Parathyroid adenoma (tissue), 2 donors: Measurements from ENCODE around the gene OR52E5.

Source experiments
- H2AFZ ChIP-seq: fragments of 300-600 bp; sonication (generic); one replicate; pipeline ENCODE4 v1.7.0; 2017; ENCODE audit warnings: antibody characterized with exemption, mild to moderate bottlenecking
- H3K27ac ChIP-seq: fragments of 300-600 bp; sonication (generic); one replicate; pipeline ENCODE4 v1.7.0; 2017
- H3K27me3 ChIP-seq: fragments of 300-600 bp; sonication (generic); one replicate; pipeline ENCODE4 v1.7.0; 2017; ENCODE audit warnings: low read length; ENCODE audit not compliant: control insufficient read depth, insufficient read depth
- H3K36me3 ChIP-seq: fragments of 300-600 bp; sonication (generic); one replicate; pipeline ENCODE4 v1.7.0; 2017; ENCODE audit warnings: low read length; ENCODE audit not compliant: control insufficient read depth, insufficient read depth
- H3K4me1 ChIP-seq: fragments of 300-600 bp; sonication (generic); one replicate; pipeline ENCODE4 v1.7.0; 2017; ENCODE audit warnings: control low read depth
- H3K4me2 ChIP-seq: fragments of 300-600 bp; sonication (generic); one replicate; pipeline ENCODE4 v1.7.0; 2017; ENCODE audit warnings: low read length
- H3K4me3 ChIP-seq: fragments of 300-600 bp; sonication (generic); one replicate; pipeline ENCODE4 v1.7.0; 2017; ENCODE audit warnings: low read depth, low read length
- H3K79me2 ChIP-seq: fragments of 300-600 bp; sonication (generic); one replicate; pipeline ENCODE4 v1.7.0; 2017; ENCODE audit warnings: control low read depth
- H3K9ac ChIP-seq: fragments of 300-600 bp; sonication (generic); one replicate; pipeline ENCODE4 v1.7.0; 2017; ENCODE audit warnings: mild to moderate bottlenecking
- H3K9me3 ChIP-seq: fragments of 300-600 bp; sonication (generic); one replicate; pipeline ENCODE4 v1.7.0; 2017; ENCODE audit warnings: low read length; ENCODE audit not compliant: control insufficient read depth
- TF ChIP-seq, protein P1 (sequence below): fragments of 300-600 bp; sonication (generic); IDR thresholded peaks from one replicate; pipeline ENCODE4 v1.7.0; 2017; ENCODE audit warnings: antibody characterized with exemption, mild to moderate bottlenecking
- donor health status: primary hyperparathyroidism.

OR52E5 gene

DNA sequence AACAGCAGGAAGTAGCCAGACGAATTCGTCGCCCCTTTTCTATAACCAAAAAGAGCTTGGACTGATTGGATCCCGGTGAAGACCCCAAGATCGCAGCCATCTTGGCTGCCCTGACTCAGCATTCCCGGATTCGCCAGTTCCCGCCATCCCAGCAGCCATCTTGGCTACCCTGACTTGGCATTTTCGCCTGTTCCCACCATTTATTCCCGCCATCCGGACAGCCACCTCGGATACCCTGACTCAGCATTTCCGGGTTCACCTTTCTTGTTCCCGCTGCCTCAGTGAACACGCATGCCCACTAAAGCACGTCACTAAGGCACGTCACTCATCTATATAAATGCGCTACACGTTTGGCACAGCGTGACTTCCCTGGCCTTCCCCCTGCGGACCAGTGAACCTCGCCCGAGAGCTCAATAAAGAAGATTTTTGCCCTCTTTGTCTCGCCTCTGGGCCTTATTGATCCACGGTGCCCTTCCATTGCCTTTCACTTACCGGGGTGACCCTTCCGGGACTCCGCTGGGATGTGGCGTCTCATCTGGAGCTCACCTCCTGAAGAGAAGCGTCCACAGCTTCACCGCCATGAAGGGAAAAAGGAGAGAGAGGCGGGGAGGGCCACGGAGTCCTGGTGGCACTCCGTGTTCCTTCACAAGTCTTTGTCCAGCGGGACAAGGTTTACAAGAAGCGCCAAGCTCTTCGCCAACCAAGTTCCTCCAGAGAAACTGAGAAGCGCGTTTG is 45.0 kb downstream of the OR52E5 start:
- no peaks in the 10 kb centered on the region for H3K4me1 ChIP-seq
- no peak overlapping the region for H3K4me3 ChIP-seq
- no peak overlapping the region for H2AFZ ChIP-seq
- no peak overlapping the region for H3K4me2 ChIP-seq
- no peaks in the 10 kb centered on the region for H3K79me2 ChIP-seq
- H3K27ac ChIP-seq = no peak overlapping the region
- H3K9ac ChIP-seq = no peak overlapping the region
- H3K27me3 ChIP-seq = no peaks in the 10 kb centered on the region
- no peaks in the 10 kb centered on the region for H3K9me3 ChIP-seq
- TF ChIP-seq, protein P1, sequence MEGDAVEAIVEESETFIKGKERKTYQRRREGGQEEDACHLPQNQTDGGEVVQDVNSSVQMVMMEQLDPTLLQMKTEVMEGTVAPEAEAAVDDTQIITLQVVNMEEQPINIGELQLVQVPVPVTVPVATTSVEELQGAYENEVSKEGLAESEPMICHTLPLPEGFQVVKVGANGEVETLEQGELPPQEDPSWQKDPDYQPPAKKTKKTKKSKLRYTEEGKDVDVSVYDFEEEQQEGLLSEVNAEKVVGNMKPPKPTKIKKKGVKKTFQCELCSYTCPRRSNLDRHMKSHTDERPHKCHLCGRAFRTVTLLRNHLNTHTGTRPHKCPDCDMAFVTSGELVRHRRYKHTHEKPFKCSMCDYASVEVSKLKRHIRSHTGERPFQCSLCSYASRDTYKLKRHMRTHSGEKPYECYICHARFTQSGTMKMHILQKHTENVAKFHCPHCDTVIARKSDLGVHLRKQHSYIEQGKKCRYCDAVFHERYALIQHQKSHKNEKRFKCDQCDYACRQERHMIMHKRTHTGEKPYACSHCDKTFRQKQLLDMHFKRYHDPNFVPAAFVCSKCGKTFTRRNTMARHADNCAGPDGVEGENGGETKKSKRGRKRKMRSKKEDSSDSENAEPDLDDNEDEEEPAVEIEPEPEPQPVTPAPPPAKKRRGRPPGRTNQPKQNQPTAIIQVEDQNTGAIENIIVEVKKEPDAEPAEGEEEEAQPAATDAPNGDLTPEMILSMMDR = no peak
- no peaks in the 10 kb centered on the region for H3K36me3 ChIP-seq

DNA sequence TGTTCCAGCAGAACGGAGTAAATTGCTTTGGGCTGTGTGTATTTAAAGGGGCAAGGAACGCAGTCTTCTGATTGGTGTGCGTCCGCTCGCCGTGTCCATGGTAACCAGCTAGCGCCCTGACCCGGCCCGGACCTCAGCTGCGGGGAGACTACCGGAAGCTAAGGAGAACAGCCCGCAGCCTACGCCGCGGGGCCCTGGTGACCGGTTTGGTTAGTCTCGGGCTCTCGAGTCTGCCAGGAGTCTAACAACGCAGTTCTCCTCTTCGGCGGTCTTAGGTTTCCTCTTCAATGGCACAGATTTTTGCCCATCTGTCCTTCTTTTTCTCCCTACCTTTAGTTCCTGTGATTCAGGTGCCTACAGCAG is 45.6 kb downstream of the OR52E5 start:
- Histone ChIP-seq H3K9me3 (no peaks in the 10 kb centered on the region), H3K36me3 (no peaks in the 10 kb centered on the region), H3K9ac (no peak overlapping the region), H3K79me2 (no peaks in the 10 kb centered on the region), H3K27me3 (no peaks in the 10 kb centered on the region), H3K4me2 (no peak overlapping the region), H3K27ac (no peak overlapping the region), H2AFZ (no peak overlapping the region), H3K4me3 (no peak overlapping the region), H3K4me1 (no peaks in the 10 kb centered on the region)
- TF ChIP-seq, protein P1 = no peak

DNA sequence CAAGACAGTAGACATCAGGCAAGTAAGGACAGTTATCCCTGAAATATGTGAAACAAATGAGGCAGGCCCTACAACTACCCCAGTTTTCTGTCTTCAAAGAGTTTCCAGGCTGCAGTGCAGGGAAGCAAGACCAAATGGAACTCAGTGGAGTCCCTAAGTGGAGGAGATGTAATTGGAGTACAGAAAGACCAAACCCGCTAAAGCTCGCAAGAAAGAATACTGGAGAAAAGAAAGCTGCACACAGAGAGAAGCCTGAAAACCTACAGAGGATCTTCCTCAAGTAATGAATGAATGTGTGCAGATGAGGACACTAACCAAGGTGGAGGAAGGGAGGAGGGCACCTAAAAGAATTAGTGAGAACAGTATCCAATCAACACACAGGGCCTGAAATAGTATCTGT is 47.7 kb downstream of the OR52E5 start:
- Histone ChIP-seq H3K36me3 (no peaks in the 10 kb centered on the region), H2AFZ (no peak overlapping the region), H3K4me2 (no peak overlapping the region), H3K79me2 (no peaks in the 10 kb centered on the region), H3K27me3 (no peaks in the 10 kb centered on the region), H3K9me3 (no peaks in the 10 kb centered on the region), H3K4me1 (no peaks in the 10 kb centered on the region), H3K9ac (no peak overlapping the region), H3K27ac (no peak overlapping the region), H3K4me3 (no peak overlapping the region)
- TF ChIP-seq, protein P1 = no peak

DNA sequence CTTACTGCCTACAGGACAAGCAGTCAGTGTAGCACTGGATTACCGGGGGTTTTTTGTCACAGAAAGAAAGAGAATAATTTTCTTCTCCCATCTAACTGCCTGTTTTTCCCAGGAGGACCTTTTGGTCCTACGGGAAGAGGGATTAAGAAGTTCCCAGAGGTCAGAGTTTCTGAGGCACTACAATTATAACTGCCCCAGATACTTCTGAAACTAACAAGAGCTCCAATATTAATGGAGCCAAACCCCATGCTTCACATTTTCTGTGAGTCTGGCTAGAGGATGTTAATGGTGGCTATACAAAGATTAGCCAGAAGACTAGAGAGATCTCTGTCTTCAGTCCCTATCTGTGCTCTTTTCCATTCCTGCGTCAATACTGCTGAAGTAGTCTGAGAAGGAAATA is 48.9 kb downstream of the OR52E5 start, which contains the start of gene OR56A3:
Gene OR56A3, plus strand, starts transcription at position 301 of the 400 bp plus-strand sequence. CDS start 5,096 bp downstream, outside the sequence.
- H3K27ac ChIP-seq = no peak within 1 kb of the TSS
- H3K4me2 ChIP-seq = no peak within 1 kb of the TSS
- no peaks in the 10 kb centered on the region for H3K36me3 ChIP-seq
- H3K9ac ChIP-seq = no peak within 1 kb of the TSS
- H3K9me3 ChIP-seq = no peaks in the 10 kb centered on the region
- no peaks in the 10 kb centered on the region for H3K4me1 ChIP-seq
- H3K4me3 ChIP-seq = no peak within 1 kb of the TSS
- TF ChIP-seq, protein P1 = no peak
- H3K79me2 ChIP-seq = no peaks in the 10 kb centered on the region
- H3K27me3 ChIP-seq = no peaks in the 10 kb centered on the region
- H2AFZ ChIP-seq = no peak within 1 kb of the TSS
